Head of caudate nucleus (tissue), 42 donors: ENCODE measurements around the gene ZNF777.

ENCODE experiments used
- DNase-seq, 42 donors: peaks; one replicate each; pipeline versions ENCODE4 v3.0.0 to v3.0.0-alpha.2; 2020 to 2021; ENCODE audit warnings: mixed read lengths in 7 of 42
- intact Hi-C: fragments of 100-400 bp; cut with DNase I; formaldehyde crosslinking; loops from one replicate; pipeline ENCODE4 v1.15.0; 2022

The ZNF777 gene

DNA sequence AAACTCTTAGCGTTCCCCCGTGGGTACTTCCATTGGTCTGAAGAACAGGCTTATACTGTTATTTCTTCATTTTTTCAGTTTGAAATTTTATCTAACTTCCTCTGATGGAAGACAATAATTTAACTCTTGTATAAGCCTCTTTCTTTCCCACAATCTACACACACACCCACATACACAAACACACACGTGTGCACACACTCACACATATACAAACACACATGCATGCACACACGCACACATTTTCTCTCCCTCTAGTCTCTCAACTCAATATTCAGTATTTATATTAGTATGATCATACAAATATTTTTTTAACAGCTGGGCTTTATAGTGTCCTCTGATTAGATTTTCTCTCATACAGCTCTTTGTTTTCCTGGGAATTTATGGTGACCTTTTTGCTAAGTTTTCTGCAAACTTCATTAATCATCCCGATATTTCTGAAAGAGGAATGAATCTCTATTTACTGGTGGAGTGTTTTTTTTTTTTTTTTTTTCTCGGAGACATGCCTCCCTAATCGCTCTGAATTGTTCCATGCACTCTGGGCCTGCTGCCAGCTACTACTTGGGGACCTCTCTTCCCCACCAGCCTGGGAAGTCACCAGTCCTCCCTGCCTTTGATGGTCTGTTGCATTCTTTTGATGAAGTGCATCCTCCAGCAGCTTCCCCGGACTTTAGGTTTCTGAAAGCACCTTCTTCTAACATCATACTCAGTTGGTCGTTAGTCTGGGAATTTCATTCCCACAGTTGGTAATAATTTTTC is 75.5 kb downstream of the ZNF777 start:
- intact Hi-C loops = no loop called here

More for the DNA sequence above, 75.5 kb downstream of the ZNF777 start:
- DNase-seq = no peak
